Gastrocnemius medialis (tissue), 4 donors: ENCODE measurements around the gene CTBP2. TPM values are rescaled to one million over a fixed set of nuclear protein-coding genes. Genes with fewer than 3 reads are reported as not detected.
A peak's percentile ranks its signal among the peaks of the same experiment; 100 is the strongest.

ENCODE experiments used
- ATAC-seq, 2 donors: fragments of 150-250 bp; one replicate each; pipeline ENCODE4 v1.9.1; 2016
- DNase-seq, 2 donors: peaks; one replicate each; pipeline ENCODE4 v3.0.0-alpha.2; 2019
- H3K27ac ChIP-seq, 4 donors: fragments of 200-600 bp; sonication (generic); 1 replicate in 1 of 4; 2 replicates in 3 of 4; pipeline ENCODE4 v1.5.1; 2016 to 2018; ENCODE audit warnings: mild to moderate bottlenecking in 2 of 4, moderate library complexity in 1 of 4
- H3K27me3 ChIP-seq, 3 donors: fragments of 200-600 bp; sonication (generic) in 2 of 3; 1 replicate in 1 of 3; 2 replicates in 2 of 3; pipeline versions ENCODE4 v1.5.1 to v1.6.0; 2016 to 2019; ENCODE audit warnings: mild to moderate bottlenecking in 1 of 3, moderate library complexity in 1 of 3
- H3K36me3 ChIP-seq, 2 donors: fragments of 200-600 bp; sonication (generic) in 1 of 2; one replicate each; pipeline ENCODE4 v1.5.1; 2017 to 2018
- H3K4me1 ChIP-seq, 2 donors: fragments of 200-600 bp; sonication (generic) in 1 of 2; one replicate each; pipeline ENCODE4 v1.5.1; 2016 to 2017; ENCODE audit warnings: mild to moderate bottlenecking in 2 of 2
- H3K4me3 ChIP-seq, 4 donors: fragments of 200-600 bp; sonication (generic) in 3 of 4; 1 replicate in 1 of 4; 2 replicates in 3 of 4; pipeline ENCODE4 v1.5.1; 2016 to 2019; ENCODE audit warnings: mild to moderate bottlenecking in 2 of 4
- H3K9me3 ChIP-seq, 3 donors: fragments of 200-600 bp; sonication (generic) in 2 of 3; 1 replicate in 1 of 3; 2 replicates in 2 of 3; pipeline ENCODE4 v1.5.1; 2016 to 2019
- CTCF ChIP-seq, 5 experiments: fragments of 450-650 bp in 3 of 5; fragments of 200-600 bp in 2 of 5; sonication (generic) in 2 of 5; IDR thresholded peaks in 4 of 5; conservative IDR thresholded peaks in 1 of 5; 1 replicate in 4 of 5; 2 replicates in 1 of 5; pipeline ENCODE4 v1.5.1; 2016 to 2019; ENCODE audit warnings: antibody characterized with exemption in 5 of 5, mild to moderate bottlenecking in 3 of 5, moderate library complexity in 3 of 5
- POLR2A ChIP-seq, 2 donors: fragments of 450-650 bp; IDR thresholded peaks; one replicate each; pipeline ENCODE4 v1.6.1; 2017; ENCODE audit warnings: antibody characterized with exemption in 2 of 2, mild to moderate bottlenecking in 2 of 2, moderate library complexity in 2 of 2
- in situ Hi-C, 4 donors: fragments of 200-750 bp; cut with MboI; loops; one replicate each; pipeline versions ENCODE4 v1.15.0 to v1.8.0; 2017; ENCODE audit warnings: low sequenced_read_pairs in 4 of 4
- intact Hi-C: fragments of 100-400 bp; cut with DNase I; formaldehyde crosslinking; loops from one replicate; pipeline ENCODE4 v1.15.1; 2023; ENCODE audit warnings: low total_unique reads
- total RNA-seq, 4 donors: library from RNA; depleted of rRNA; stranded (reverse); fragments of >200 nt; gene quantifications; one replicate each; pipeline versions ENCODE4 v1.1.0 to v1.2.3, GENCODE V29; 2016

CTBP2 gene
- total RNA-seq, 4 donors from 2014 or later = 13.9 to 36.7 (median 21.1) TPM

DNA sequence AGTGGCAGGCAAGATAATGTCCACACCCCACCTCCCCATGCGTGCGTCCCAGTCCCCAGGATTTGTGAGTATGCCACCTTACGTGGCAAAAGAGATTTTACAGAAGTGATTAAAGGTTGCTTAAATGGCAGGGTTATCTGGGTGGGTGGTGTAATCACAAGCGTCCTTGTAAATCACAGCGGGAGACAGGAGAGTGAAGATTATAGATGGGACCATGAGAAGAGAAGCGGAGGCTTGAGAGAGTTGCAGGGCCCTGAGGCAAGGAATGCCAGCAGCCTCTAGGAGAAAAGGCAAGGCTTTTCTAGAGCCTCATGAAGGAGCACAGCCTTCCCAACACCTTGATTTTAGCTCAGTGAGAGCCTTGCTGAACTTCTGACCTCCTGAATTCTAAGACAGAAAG, 208.2 kb downstream of the CTBP2 start:
- Histone ChIP-seq H3K4me1 (peaks cover 67 to 76% of the 10 kb centered on the region in 2 donors), H3K27me3 (no peaks in the 10 kb centered on the region), H3K27ac (no peak overlapping the region), H3K4me3 (no peak overlapping the region), H3K36me3 (no peaks in the 10 kb centered on the region), H3K9me3 (no peaks in the 10 kb centered on the region)
- DNase-seq (no peak), ATAC-seq (no peak)
- TF ChIP-seq POLR2A (IDR thresholded peaks at IDR 0.05) (no peak), CTCF (IDR thresholded peaks at IDR 0.05 in 4 of 5, conservative IDR thresholded peaks at IDR 0.05 in 1 of 5) (no peak)
- in situ Hi-C loops (no loop called here), intact Hi-C loops (no loop called here)

GRCh38 chr10:124949543-124949942, 210.8 kb downstream of the CTBP2 start:
- Histone ChIP-seq H3K4me3 (no peak overlapping the region), H3K4me1 (peaks cover 68 to 76% of the 10 kb centered on the region in 2 donors), H3K36me3 (no peaks in the 10 kb centered on the region), H3K9me3 (no peaks in the 10 kb centered on the region), H3K27me3 (no peaks in the 10 kb centered on the region), H3K27ac (peak overlapping the region in 3 of 4 donors; percentile 1 to 27 (median 14))
- intact Hi-C loops = no loop called here
- ATAC-seq (peak in 1 of 2 donors; percentile 47), DNase-seq (peak in 1 of 2 donors; percentile 30)
- in situ Hi-C loops = no loop called here
- TF ChIP-seq CTCF (IDR thresholded peaks at IDR 0.05 in 4 of 5, conservative IDR thresholded peaks at IDR 0.05 in 1 of 5) = no peak
- TF ChIP-seq POLR2A (IDR thresholded peaks at IDR 0.05) = no peak

- peak overlapping the region; percentile 85 to 90 (median 87) for H3K27ac ChIP-seq
Measured at GRCh38 chr10:124946945-124947344, 213.4 kb downstream of the CTBP2 start.

GRCh38 chr10:124944982-124945381, 215.4 kb downstream of the CTBP2 start:
- ATAC-seq (peak in 1 of 2 donors; percentile 35), DNase-seq (no peak)
- intact Hi-C loops (loop anchor here (5.0 kb wide), 1 partner anchor 207 kb away; no protein-coding TSS in a partner anchor), in situ Hi-C loops (no loop called here)
- Histone ChIP-seq H3K27ac (peak overlapping the region; percentile 85 to 90 (median 87)), H3K9me3 (no peaks in the 10 kb centered on the region), H3K4me1 (peaks cover 85 to 93% of the 10 kb centered on the region in 2 donors), H3K4me3 (peak overlapping the region in 2 of 4 donors; percentile 5 to 46), H3K27me3 (no peaks in the 10 kb centered on the region), H3K36me3 (no peaks in the 10 kb centered on the region)
- TF ChIP-seq POLR2A (IDR thresholded peaks at IDR 0.05) = no peak
- TF ChIP-seq CTCF (IDR thresholded peaks at IDR 0.05 in 4 of 5, conservative IDR thresholded peaks at IDR 0.05 in 1 of 5) = no peak

More at GRCh38 chr10:124946945-124947344, 213.4 kb downstream of the CTBP2 start:
- in situ Hi-C loops (no loop called here), intact Hi-C loops (no loop called here)
- ATAC-seq = peak in 1 of 2 donors; percentile 18
- DNase-seq = no peak
- Histone ChIP-seq H3K9me3 (no peaks in the 10 kb centered on the region), H3K27me3 (no peaks in the 10 kb centered on the region), H3K36me3 (no peaks in the 10 kb centered on the region), H3K4me1 (peaks cover 81% of the 10 kb centered on the region in 2 donors), H3K4me3 (no peak overlapping the region)
- TF ChIP-seq POLR2A (IDR thresholded peaks at IDR 0.05) (no peak), CTCF (IDR thresholded peaks at IDR 0.05 in 4 of 5, conservative IDR thresholded peaks at IDR 0.05 in 1 of 5) (no peak)
